Measurements from ENCODE around the gene STK16. TPM values are rescaled to one million over a fixed set of nuclear protein-coding genes. Genes with fewer than 3 reads are reported as not detected.

Gene STK16
- total RNA-seq, 1 donor from 2014 or later, result 19.9 TPM

DNA sequence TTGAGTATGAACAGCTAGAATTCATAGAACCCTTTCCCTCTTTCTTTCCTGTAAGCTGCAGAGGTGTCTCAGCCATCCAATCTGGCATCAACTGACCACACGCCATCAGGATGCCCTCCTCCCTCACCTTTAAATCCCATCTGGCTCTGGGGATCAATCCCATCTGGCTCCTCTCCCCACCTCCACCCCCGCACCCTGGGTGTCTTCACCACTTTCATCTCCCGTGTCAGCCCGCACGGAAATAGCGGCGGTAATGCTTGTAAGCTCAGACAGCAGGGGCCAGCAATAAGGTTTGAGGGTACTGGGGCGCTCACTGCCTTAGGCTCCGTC, 7.3 kb downstream of the STK16 start:
- no peak overlapping the region for H3K27ac Mint-ChIP-seq
- TF ChIP-seq EZH2phosphoT487 (IDR thresholded peaks at IDR 0.05) (no peak), EZH2 (IDR thresholded peaks at IDR 0.05) (no peak), CTCF (IDR thresholded peaks at IDR 0.05) (no peak)
- peak overlapping the region; percentile 53 for H3K4me3 Mint-ChIP-seq
- H3K4me2 ChIP-seq, result peak overlapping the region; percentile 78
- peaks cover 12% of the 10 kb centered on the region for H4K20me1 ChIP-seq (ENCODE audit: low read depth)
- H3K36me3 ChIP-seq, result no peaks in the 10 kb centered on the region
- peak; percentile 35 for DNase-seq (ENCODE audit: low spot score)
- H3K27me3 ChIP-seq, result peaks cover 67% of the 10 kb centered on the region
- peak overlapping the region; percentile 34 for H3K4me3 ChIP-seq
- no peak overlapping the region for H3K9ac ChIP-seq
- no peak overlapping the region for H2AFZ ChIP-seq (replicated peaks)
- no peaks in the 10 kb centered on the region for H3K36me3 Mint-ChIP-seq
- peaks cover 13% of the 10 kb centered on the region for H3K4me1 Mint-ChIP-seq
- peaks cover 56% of the 10 kb centered on the region for H3K27me3 Mint-ChIP-seq (ENCODE audit: insufficient read depth, low read depth)
- no peaks in the 10 kb centered on the region for H3K9me3 ChIP-seq (ENCODE audit: low read depth)
- no peaks in the 10 kb centered on the region for H3K79me2 ChIP-seq (ENCODE audit: low read depth)
- H3K4me1 ChIP-seq, result peaks cover 7% of the 10 kb centered on the region
- no peak overlapping the region for H3K27ac ChIP-seq
- H3K9me3 Mint-ChIP-seq, result no peaks in the 10 kb centered on the region
- H3F3A ChIP-seq (ENCODE audit: low read depth), result peaks cover 3% of the 10 kb centered on the region

DNA sequence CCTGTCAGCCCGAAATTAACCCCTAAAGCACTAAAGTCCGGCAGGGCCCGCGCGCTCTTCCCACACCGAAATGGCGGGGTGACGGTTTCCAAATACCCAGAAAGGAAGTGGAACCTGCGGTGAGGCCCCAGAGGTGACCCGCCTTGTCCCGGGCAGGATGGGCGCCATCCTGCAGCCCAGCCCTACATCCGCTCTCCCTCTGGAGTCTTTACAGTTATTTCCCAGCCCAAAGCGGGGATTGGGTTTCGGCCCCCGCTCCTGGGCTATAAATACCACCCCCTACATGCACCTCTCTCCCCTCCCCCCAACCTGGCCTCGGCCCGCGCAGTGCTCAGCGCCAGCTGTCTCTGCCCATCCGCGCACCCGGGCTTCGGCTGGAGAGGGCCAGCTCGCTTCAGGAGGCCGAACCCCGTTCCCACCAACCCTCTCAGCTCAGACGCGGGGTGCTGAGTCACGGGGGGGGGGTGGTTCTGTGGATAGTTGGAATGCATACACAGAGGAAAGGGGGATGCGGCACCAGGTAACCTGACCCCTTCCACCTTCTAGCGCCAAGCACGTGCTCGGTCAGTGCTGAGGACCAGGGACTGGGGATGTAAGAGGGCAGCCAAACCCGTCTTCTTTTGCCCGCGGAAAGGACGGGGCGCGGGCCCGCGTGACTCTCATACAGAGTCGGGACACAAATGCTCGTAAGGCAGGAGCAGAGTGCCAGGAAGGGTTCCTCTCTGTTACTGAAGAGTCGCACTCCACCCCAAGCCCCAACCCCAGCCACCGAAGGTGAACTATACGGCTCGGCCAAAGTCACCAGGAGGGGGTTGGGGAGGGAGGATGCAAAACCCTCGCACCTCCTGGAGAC, 7.8 kb downstream of the STK16 start, which contains the start of gene TUBA4B:
TUBA4B (plus strand) TSS at position 344 of the 853 bp plus-strand sequence; CDS start at position 509, 165 bp downstream.
- H3K27ac Mint-ChIP-seq, result no peak within 1 kb of the TSS
- no peak within 1 kb of the TSS for H3K27ac ChIP-seq
- peaks cover 12% of the 10 kb centered on the region for H4K20me1 ChIP-seq (ENCODE audit: low read depth)
- H3K4me3 ChIP-seq, result peak within 1 kb of the TSS; percentile 34
- DNase-seq (ENCODE audit: low spot score), result peak; percentile 56
- peaks cover 3% of the 10 kb centered on the region for H3F3A ChIP-seq (ENCODE audit: low read depth)
- peaks cover 7% of the 10 kb centered on the region for H3K4me1 ChIP-seq
- no peaks in the 10 kb centered on the region for H3K9me3 Mint-ChIP-seq
- H2AFZ ChIP-seq (replicated peaks), result peak within 1 kb of the TSS; percentile 6
- H3K4me1 Mint-ChIP-seq, result peaks cover 13% of the 10 kb centered on the region
- no peak within 1 kb of the TSS for H3K9ac ChIP-seq
- H3K27me3 Mint-ChIP-seq (ENCODE audit: insufficient read depth, low read depth), result peaks cover 59% of the 10 kb centered on the region
- peak within 1 kb of the TSS; percentile 78 for H3K4me2 ChIP-seq
- peaks cover 73% of the 10 kb centered on the region for H3K27me3 ChIP-seq
- no peaks in the 10 kb centered on the region for H3K9me3 ChIP-seq (ENCODE audit: low read depth)
- TF ChIP-seq EZH2phosphoT487 (IDR thresholded peaks at IDR 0.05) (peak; percentile 73), EZH2 (IDR thresholded peaks at IDR 0.05) (peak; percentile 69), CTCF (IDR thresholded peaks at IDR 0.05) (no peak)
- peak within 1 kb of the TSS; percentile 78 for H3K4me3 Mint-ChIP-seq
- no peaks in the 10 kb centered on the region for H3K79me2 ChIP-seq (ENCODE audit: low read depth)
- no peaks in the 10 kb centered on the region for H3K36me3 Mint-ChIP-seq
- no peaks in the 10 kb centered on the region for H3K36me3 ChIP-seq

DNA sequence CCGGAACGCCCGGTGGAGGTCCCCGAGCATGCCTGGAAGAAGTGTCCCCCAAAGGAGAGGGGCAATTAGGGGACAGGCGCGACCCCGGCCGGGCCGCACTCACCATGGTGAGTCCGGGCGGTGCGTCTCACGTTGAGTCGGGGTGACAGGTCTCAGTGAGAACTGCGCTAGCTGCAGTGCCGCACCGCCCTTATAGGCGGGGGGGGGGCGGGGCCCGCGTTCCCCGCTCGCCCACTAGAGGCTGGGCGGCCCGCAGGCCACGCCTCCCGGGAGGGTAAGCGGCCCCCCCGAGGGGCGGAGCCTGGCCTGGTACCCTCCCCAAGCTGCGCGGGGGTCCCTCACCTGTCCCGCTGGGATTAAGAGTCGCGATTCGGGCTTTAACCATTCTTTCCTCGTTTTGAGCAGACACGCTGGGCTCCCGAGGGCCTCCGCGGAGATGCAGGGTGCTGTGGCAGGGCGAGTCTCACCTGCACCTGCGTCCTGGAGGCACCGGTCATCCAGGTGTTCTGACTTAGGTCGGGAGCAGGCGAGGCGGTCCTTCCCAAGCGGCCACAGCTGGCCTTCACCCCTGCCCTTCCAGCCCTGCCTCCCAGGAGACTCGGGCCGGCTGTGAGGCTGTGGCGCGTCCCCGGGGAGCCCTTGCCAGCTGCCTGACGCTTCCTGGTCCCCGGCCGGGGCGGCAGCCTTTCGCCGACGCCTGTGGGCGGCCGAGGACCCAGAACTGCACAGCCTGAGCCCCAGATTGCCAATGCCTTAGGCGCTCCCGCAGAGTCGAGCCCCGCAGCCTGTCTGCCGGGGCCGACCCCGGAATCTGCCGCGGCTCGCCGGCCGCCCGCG, 8.7 kb downstream of the STK16 start, which contains the start of gene TUBA4A:
TUBA4A (minus strand) TSS at position 166 of the 837 bp plus-strand sequence; CDS start at position 106, 60 bp downstream.
- Mint-ChIP-seq H3K4me1 (peaks cover 13% of the 10 kb centered on the region), H3K4me3 (peak within 1 kb of the TSS; percentile 78), H3K27ac (no peak within 1 kb of the TSS), H3K27me3 (ENCODE audit: insufficient read depth, low read depth) (peaks cover 64% of the 10 kb centered on the region), H3K9me3 (no peaks in the 10 kb centered on the region), H3K36me3 (no peaks in the 10 kb centered on the region)
- peaks cover 81% of the 10 kb centered on the region for H3K27me3 ChIP-seq
- no peaks in the 10 kb centered on the region for H3K36me3 ChIP-seq
- H3K4me3 ChIP-seq, result peak within 1 kb of the TSS; percentile 34
- H3K79me2 ChIP-seq (ENCODE audit: low read depth), result no peaks in the 10 kb centered on the region
- H3K27ac ChIP-seq, result no peak within 1 kb of the TSS
- peaks cover 3% of the 10 kb centered on the region for H3F3A ChIP-seq (ENCODE audit: low read depth)
- peak within 1 kb of the TSS; percentile 6 for H2AFZ ChIP-seq (replicated peaks)
- peaks cover 7% of the 10 kb centered on the region for H3K4me1 ChIP-seq
- DNase-seq (ENCODE audit: low spot score), result peak; percentile 86
- TF ChIP-seq EZH2phosphoT487 (IDR thresholded peaks at IDR 0.05), result peak; percentile 94
- TF ChIP-seq EZH2 (IDR thresholded peaks at IDR 0.05), result peak; percentile 94
- no peak for TF ChIP-seq CTCF (IDR thresholded peaks at IDR 0.05)
- H3K9me3 ChIP-seq (ENCODE audit: low read depth), result no peaks in the 10 kb centered on the region
- H4K20me1 ChIP-seq (ENCODE audit: low read depth), result peaks cover 12% of the 10 kb centered on the region
- peak within 1 kb of the TSS; percentile 78 for H3K4me2 ChIP-seq
- no peak within 1 kb of the TSS for H3K9ac ChIP-seq
